Mucosa of rectum (tissue), 2 donors: ENCODE results near the gene MET.
"Not testable (repeated sequence)": the region's sequence is repeated elsewhere in the genome, so short reads cannot be mapped to it uniquely, and the experiment has no call there.

ENCODE experiments used
- H3K27ac ChIP-seq, 2 donors: one replicate each; pipeline ENCODE4 v1.7.0; 2013; ENCODE audit warnings: inconsistent platforms in 2 of 2, low read depth in 2 of 2, low read length in 2 of 2
- H3K27me3 ChIP-seq, 2 donors: one replicate each; pipeline ENCODE4 v1.7.0; 2013; ENCODE audit warnings: low read length in 2 of 2; ENCODE audit not compliant: control insufficient read depth in 2 of 2, insufficient read depth in 2 of 2
- H3K36me3 ChIP-seq, 2 donors: one replicate each; pipeline ENCODE4 v1.7.0; 2013; ENCODE audit warnings: low read length in 2 of 2; ENCODE audit not compliant: control insufficient read depth in 2 of 2, insufficient read depth in 2 of 2
- H3K4me1 ChIP-seq, 2 donors: one replicate each; pipeline ENCODE4 v1.7.0; 2013; ENCODE audit warnings: low read length in 2 of 2, mild to moderate bottlenecking in 1 of 2; ENCODE audit not compliant: control insufficient read depth in 2 of 2, insufficient read depth in 2 of 2
- H3K4me3 ChIP-seq, 2 donors: one replicate each; pipeline ENCODE4 v1.7.0; 2013; ENCODE audit warnings: low read length in 2 of 2
- H3K9ac ChIP-seq, 2 donors: one replicate each; pipeline ENCODE4 v1.7.0; 2013; ENCODE audit warnings: low read length in 2 of 2, low read depth in 1 of 2, mild to moderate bottlenecking in 1 of 2
- H3K9me3 ChIP-seq, 2 donors: one replicate each; pipeline ENCODE4 v1.7.0; 2013; ENCODE audit warnings: low read length in 2 of 2; ENCODE audit not compliant: control insufficient read depth in 2 of 2
- donor health status: healthy.
- donor health status: Normal muscosa, but diverticular disease.

The MET gene

DNA sequence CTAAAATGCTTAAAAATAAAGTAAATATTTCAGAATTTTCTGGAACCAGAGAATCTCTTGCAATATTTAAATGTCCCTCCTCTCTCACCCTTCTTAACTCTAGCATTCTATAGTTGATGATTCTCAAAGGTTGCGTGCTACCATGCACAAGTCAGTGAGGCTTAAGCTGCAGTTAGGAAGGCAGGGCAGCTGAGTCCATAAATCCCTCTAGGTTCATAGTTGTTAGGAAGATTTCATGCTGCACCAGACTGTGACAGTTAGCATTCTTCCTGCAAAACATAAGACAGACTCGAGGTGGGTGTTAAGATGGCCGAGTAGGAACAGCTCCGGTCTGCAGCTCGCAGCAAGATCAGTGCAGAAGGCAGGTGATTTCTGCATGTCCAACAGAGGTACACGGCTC lies 70.6 kb downstream of the MET start:
- no peak overlapping the region for H3K27ac ChIP-seq
- no peaks in the 10 kb centered on the region for H3K27me3 ChIP-seq
- H3K4me1 ChIP-seq = no peaks in the 10 kb centered on the region

GRCh38 chr7:116743835-116744234 lies 71.8 kb downstream of the MET start:
- H3K27ac ChIP-seq, H3K36me3 ChIP-seq, H3K4me1 ChIP-seq, H3K9me3 ChIP-seq, H3K27me3 ChIP-seq, H3K4me3 ChIP-seq, H3K9ac ChIP-seq: not testable (repeated sequence)

More for the DNA sequence above, 70.6 kb downstream of the MET start:
- H3K4me3 ChIP-seq = no peak overlapping the region
- no peak overlapping the region for H3K9ac ChIP-seq
- H3K9me3 ChIP-seq = no peaks in the 10 kb centered on the region
- H3K36me3 ChIP-seq = no peaks in the 10 kb centered on the region

DNA sequence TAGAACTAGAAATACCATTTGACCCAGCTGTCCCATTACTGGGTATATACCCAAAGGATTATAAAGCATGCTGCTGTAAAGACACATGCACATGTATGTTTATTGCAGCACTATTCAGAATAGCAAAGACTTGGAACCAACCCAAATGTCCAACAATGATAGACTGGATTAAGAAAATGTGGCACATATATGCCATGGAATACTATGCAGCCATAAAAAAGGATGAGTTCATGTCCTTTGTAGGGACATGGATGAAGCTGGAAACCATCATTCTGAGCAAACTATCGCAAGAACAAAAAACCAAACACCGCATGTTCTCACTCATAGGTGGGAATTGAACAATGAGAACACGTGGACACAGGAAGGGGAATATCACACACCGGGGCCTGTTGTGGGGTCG lies 74.4 kb downstream of the MET start:
- H3K4me3 ChIP-seq, H3K27ac ChIP-seq, H3K9ac ChIP-seq, H3K9me3 ChIP-seq, H3K36me3 ChIP-seq, H3K27me3 ChIP-seq, H3K4me1 ChIP-seq: not testable (repeated sequence)

DNA sequence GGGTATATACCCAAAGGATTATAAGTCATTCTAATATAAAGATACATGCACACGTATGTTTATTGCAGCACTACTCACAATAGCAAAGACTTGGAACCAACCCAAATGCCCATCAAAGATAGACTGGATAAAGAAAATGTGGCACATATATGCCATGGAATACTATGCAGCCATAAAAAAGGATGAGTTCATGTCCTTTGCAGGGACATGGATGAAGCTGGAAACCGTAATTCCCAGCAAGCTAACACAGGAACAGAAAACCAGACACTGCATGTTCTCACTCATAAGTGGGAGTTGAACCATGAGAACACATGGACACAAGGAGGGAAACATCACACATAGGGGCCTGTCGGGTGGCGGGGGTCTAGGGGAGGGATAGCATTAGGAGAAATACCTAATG lies 79.1 kb downstream of the MET start:
- not testable (repeated sequence) for H3K27me3 ChIP-seq, H3K4me3 ChIP-seq, H3K27ac ChIP-seq

GRCh38 chr7:116752305-116753074 lies 80.5 kb downstream of the MET start:
- Histone ChIP-seq H3K27me3 (no peaks in the 10 kb centered on the region), H3K9me3 (no peaks in the 10 kb centered on the region), H3K4me3 (no peak overlapping the region), H3K36me3 (no peaks in the 10 kb centered on the region), H3K4me1 (no peaks in the 10 kb centered on the region), H3K27ac (no peak overlapping the region), H3K9ac (no peak overlapping the region)

More for the DNA sequence above, 79.1 kb downstream of the MET start:
- H3K9ac ChIP-seq, H3K4me1 ChIP-seq, H3K36me3 ChIP-seq, H3K9me3 ChIP-seq: not testable (repeated sequence)

DNA sequence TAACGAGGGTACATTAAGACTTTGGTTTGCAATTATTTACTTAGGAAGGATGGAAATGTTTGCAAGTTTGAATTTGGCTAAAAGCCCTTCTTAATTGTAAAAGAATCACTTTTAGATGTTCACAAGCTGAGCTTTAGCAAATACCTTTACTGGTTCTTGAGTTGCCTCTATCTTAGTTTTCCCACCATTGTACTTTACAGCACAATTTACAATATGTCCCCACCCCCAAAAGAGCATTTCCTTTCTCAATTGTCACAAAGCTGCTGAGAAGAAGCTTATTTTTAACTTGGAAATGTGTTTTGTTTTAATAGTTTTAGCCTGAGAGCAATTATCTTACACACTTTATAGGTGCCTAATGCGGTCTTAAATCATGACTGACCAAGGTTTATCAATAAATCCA lies 81.1 kb downstream of the MET start:
- Histone ChIP-seq H3K9ac (no peak overlapping the region), H3K36me3 (no peaks in the 10 kb centered on the region), H3K27ac (no peak overlapping the region), H3K4me3 (no peak overlapping the region), H3K27me3 (no peaks in the 10 kb centered on the region), H3K9me3 (no peaks in the 10 kb centered on the region), H3K4me1 (no peaks in the 10 kb centered on the region)

DNA sequence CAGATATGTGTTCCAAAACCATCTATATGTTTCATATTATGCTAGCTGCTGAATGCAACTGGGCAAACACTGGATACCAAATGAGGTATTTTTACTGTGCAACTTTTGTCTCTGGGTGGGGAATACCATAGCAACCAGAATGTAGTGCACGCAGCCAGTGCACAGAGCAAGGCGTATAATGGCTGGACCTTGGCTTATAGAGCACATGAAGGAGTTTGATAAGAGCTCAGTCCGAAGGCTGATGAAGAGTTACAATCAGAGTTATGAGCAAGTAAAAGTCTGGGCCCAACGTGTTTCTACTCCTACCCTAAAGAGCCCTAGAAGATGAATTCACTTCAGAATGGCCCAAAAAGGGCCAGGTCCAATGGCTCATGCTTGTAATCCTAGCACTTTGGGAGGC lies 82.2 kb downstream of the MET start:
- Histone ChIP-seq H3K27ac (no peak overlapping the region), H3K4me1 (no peaks in the 10 kb centered on the region), H3K9me3 (no peaks in the 10 kb centered on the region), H3K36me3 (no peaks in the 10 kb centered on the region), H3K9ac (no peak overlapping the region), H3K4me3 (no peak overlapping the region), H3K27me3 (no peaks in the 10 kb centered on the region)

- no peak overlapping the region for H3K4me3 ChIP-seq
- no peaks in the 10 kb centered on the region for H3K4me1 ChIP-seq
- H3K27ac ChIP-seq = no peak overlapping the region
- no peaks in the 10 kb centered on the region for H3K9me3 ChIP-seq
- no peak overlapping the region for H3K9ac ChIP-seq
- no peaks in the 10 kb centered on the region for H3K27me3 ChIP-seq
- no peaks in the 10 kb centered on the region for H3K36me3 ChIP-seq
Observed at GRCh38 chr7:116757283-116757682, 85.3 kb downstream of the MET start.

- not testable (repeated sequence) for H3K27ac ChIP-seq, H3K4me3 ChIP-seq, H3K9me3 ChIP-seq, H3K4me1 ChIP-seq, H3K36me3 ChIP-seq, H3K27me3 ChIP-seq, H3K9ac ChIP-seq
Observed at GRCh38 chr7:116759642-116760041, 87.6 kb downstream of the MET start.

- Histone ChIP-seq H3K27ac (no peak overlapping the region), H3K27me3 (no peaks in the 10 kb centered on the region), H3K9ac (no peak overlapping the region), H3K4me3 (no peak overlapping the region), H3K4me1 (no peaks in the 10 kb centered on the region), H3K36me3 (no peaks in the 10 kb centered on the region), H3K9me3 (no peaks in the 10 kb centered on the region)
Observed at GRCh38 chr7:116762971-116763370, 91.0 kb downstream of the MET start.

DNA sequence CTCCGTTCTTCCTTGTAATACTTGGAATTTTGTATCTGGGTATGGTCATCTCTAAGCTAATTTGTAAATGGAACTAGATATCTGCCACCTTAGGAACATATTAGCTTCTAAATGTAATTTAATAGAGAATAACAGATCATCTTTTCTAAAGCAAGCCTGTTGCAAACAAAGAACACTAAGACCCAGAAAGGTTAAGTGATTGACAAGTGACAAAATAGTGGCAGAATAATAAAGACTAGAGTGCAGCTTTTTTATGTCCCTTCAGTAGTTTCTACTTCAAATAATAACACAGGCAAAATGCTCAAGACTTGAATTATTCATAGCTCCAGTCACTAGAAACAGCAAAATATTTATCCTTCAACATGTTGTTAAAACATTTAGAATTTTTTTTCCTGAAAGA lies 91.7 kb downstream of the MET start:
- no peaks in the 10 kb centered on the region for H3K36me3 ChIP-seq
- no peak overlapping the region for H3K27ac ChIP-seq
- H3K9ac ChIP-seq = no peak overlapping the region
- H3K27me3 ChIP-seq = no peaks in the 10 kb centered on the region
- no peaks in the 10 kb centered on the region for H3K4me1 ChIP-seq
- no peak overlapping the region for H3K4me3 ChIP-seq
- no peaks in the 10 kb centered on the region for H3K9me3 ChIP-seq
